CD1c-positive myeloid dendritic cell (primary cell): ENCODE measurements around the gene MAB21L2.
"Not testable (repeated sequence)": the region's sequence is repeated elsewhere in the genome, so short reads cannot be mapped to it uniquely, and the experiment has no call there.

Experiments
- DNase-seq: peaks from one replicate; pipeline ENCODE4 v3.0.0-alpha.2; 2016; ENCODE audit errors: extremely low spot score

Gene MAB21L2

GRCh38 chr4:150582146-150582872 is at the start of gene MAB21L2:
Gene MAB21L2 (plus strand): TSS chr4:150582151. CDS start chr4:150583030, 879 bp downstream.
- DNase-seq = no peak

GRCh38 chr4:150533673-150534072 is 48.3 kb upstream of the MAB21L2 start:
- no peak for DNase-seq

GRCh38 chr4:150534818-150535217 is 47.1 kb upstream of the MAB21L2 start:
- no peak for DNase-seq

GRCh38 chr4:150537911-150538310 is 44.0 kb upstream of the MAB21L2 start:
- not testable (repeated sequence) for DNase-seq

GRCh38 chr4:150540536-150540935 is 41.4 kb upstream of the MAB21L2 start:
- no peak for DNase-seq

- no peak for DNase-seq
These were observed 41.0 kb upstream of the MAB21L2 start for GRCh38 chr4:150540959-150541360.

- DNase-seq = no peak
These were observed 40.3 kb upstream of the MAB21L2 start for GRCh38 chr4:150541681-150542080.

GRCh38 chr4:150543042-150543441 is 38.9 kb upstream of the MAB21L2 start:
- no peak for DNase-seq

GRCh38 chr4:150546286-150546685 is 35.7 kb upstream of the MAB21L2 start:
- DNase-seq = no peak

- no peak for DNase-seq
These were observed 34.7 kb upstream of the MAB21L2 start for GRCh38 chr4:150547154-150547838.

GRCh38 chr4:150557811-150558210 is 24.1 kb upstream of the MAB21L2 start:
- not testable (repeated sequence) for DNase-seq

GRCh38 chr4:150561143-150561737 is 20.7 kb upstream of the MAB21L2 start:
- DNase-seq = no peak

- no peak for DNase-seq
These were observed 19.7 kb upstream of the MAB21L2 start for GRCh38 chr4:150562250-150562649.

- no peak for DNase-seq
These were observed 19.2 kb upstream of the MAB21L2 start for GRCh38 chr4:150562751-150563150.

- not testable (repeated sequence) for DNase-seq
These were observed 17.0 kb upstream of the MAB21L2 start for GRCh38 chr4:150564967-150565366.

- DNase-seq = no peak
These were observed 14.9 kb upstream of the MAB21L2 start for GRCh38 chr4:150567070-150567469.

- DNase-seq = no peak
These were observed 12.5 kb upstream of the MAB21L2 start for GRCh38 chr4:150569384-150569987.

- no peak for DNase-seq
These were observed 11.9 kb upstream of the MAB21L2 start for GRCh38 chr4:150569998-150570535.

- DNase-seq = no peak
These were observed 11.1 kb upstream of the MAB21L2 start for GRCh38 chr4:150570862-150571261.

- DNase-seq = no peak
These were observed 9.0 kb upstream of the MAB21L2 start for GRCh38 chr4:150572704-150573504.

- no peak for DNase-seq
These were observed 8.4 kb upstream of the MAB21L2 start for GRCh38 chr4:150573534-150573933.
